LNCAP (cell line): ENCODE results near the gene GAL3ST2.

Experiments used
- TF ChIP-seq, protein P1 (sequence below): fragments of 450-650 bp; IDR thresholded peaks from 2 replicates; pipeline ENCODE4 v1.5.1; 2017; ENCODE audit warnings: mild to moderate bottlenecking

Gene GAL3ST2

GRCh38 chr2:241734208-241734466, 42.5 kb upstream of the GAL3ST2 start:
- TF ChIP-seq, protein P1, sequence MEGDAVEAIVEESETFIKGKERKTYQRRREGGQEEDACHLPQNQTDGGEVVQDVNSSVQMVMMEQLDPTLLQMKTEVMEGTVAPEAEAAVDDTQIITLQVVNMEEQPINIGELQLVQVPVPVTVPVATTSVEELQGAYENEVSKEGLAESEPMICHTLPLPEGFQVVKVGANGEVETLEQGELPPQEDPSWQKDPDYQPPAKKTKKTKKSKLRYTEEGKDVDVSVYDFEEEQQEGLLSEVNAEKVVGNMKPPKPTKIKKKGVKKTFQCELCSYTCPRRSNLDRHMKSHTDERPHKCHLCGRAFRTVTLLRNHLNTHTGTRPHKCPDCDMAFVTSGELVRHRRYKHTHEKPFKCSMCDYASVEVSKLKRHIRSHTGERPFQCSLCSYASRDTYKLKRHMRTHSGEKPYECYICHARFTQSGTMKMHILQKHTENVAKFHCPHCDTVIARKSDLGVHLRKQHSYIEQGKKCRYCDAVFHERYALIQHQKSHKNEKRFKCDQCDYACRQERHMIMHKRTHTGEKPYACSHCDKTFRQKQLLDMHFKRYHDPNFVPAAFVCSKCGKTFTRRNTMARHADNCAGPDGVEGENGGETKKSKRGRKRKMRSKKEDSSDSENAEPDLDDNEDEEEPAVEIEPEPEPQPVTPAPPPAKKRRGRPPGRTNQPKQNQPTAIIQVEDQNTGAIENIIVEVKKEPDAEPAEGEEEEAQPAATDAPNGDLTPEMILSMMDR, result no peak

GRCh38 chr2:241734467-241735208, 42.0 kb upstream of the GAL3ST2 start, which contains the start of gene D2HGDH:
Gene D2HGDH (plus strand): TSS chr2:241734630. CDS start chr2:241735225, 595 bp downstream.
- TF ChIP-seq, protein P1, result no peak

GRCh38 chr2:241736111-241736510, 40.5 kb upstream of the GAL3ST2 start:
- TF ChIP-seq, protein P1, result no peak

GRCh38 chr2:241738040-241738686, 38.5 kb upstream of the GAL3ST2 start:
- TF ChIP-seq, protein P1, result no peak

DNA sequence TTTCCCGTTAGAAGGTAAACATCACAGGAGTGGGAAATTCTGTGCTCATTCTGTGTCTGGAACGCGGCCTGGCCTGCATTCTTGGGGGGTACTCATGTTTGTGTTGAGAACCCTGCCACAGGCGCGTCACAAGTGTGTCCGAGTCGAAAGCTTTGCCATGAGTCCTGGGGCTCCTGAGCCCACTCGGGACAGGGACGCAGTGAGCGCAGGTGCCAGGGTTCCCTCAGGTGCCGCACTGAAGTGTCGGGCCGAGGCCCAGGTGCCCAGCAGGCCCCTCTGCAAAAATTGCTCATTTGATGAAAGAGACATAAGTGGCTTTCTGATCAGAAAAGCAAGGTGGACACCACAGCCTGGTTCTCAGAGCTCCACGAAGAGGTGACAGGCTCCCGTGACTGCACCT, 37.4 kb upstream of the GAL3ST2 start:
- TF ChIP-seq, protein P1, result no peak

DNA sequence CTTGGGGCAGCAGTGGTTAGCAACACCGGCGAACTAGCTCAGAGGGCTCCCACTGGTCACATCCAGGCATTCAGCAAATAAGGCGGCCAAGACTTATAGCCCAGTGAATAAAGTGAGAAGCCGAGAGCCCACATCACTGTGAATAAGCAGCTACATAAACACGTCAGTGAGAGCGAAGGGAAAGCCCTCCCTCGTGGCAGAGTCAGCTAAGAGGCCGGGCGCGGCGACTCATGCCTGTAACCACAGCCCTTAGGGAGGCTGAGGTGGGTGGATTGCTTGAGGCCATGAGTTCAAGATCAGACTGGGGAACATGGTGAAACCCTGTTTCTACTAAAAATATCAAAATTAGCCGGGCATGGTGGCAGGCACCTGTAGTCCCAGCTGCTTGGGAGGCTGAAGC, 37.0 kb upstream of the GAL3ST2 start:
- TF ChIP-seq, protein P1, result no peak

GRCh38 chr2:241741016-241741415, 35.6 kb upstream of the GAL3ST2 start:
- TF ChIP-seq, protein P1, result no peak
